Activated CD4-positive, alpha-beta T cell treated with anti-CD3 and anti-CD28 coated beads, Interleukin-2, amount 50 U/mL, for 24 hours (primary cell): ENCODE measurements around the gene USP24.
"Not testable (repeated sequence)": the region's sequence is repeated elsewhere in the genome, so short reads cannot be mapped to it uniquely, and the experiment has no call there.

Experiments used
- DNase-seq, 2 donors: peaks; one replicate each; pipeline ENCODE4 v3.0.0-alpha.2; 2020; ENCODE audit warnings: low read depth in 1 of 2, low spot score in 1 of 2

The USP24 gene

GRCh38 chr1:55197099-55197498, 18.1 kb downstream of the USP24 start:
- no peak for DNase-seq

- no peak for DNase-seq
These were observed 18.6 kb downstream of the USP24 start for GRCh38 chr1:55196433-55197035.

GRCh38 chr1:55195521-55196233, 19.5 kb downstream of the USP24 start:
- DNase-seq, result no peak

GRCh38 chr1:55194851-55195250, 20.3 kb downstream of the USP24 start:
- DNase-seq, result no peak

- DNase-seq, result no peak
These were observed 23.1 kb downstream of the USP24 start for GRCh38 chr1:55192093-55192492.

- DNase-seq, result not testable (repeated sequence)
These were observed 23.8 kb downstream of the USP24 start for GRCh38 chr1:55191219-55191952.

- DNase-seq, result no peak
These were observed 25.1 kb downstream of the USP24 start for GRCh38 chr1:55190109-55190508.

GRCh38 chr1:55188909-55189308, 26.3 kb downstream of the USP24 start:
- no peak for DNase-seq

- no peak for DNase-seq
These were observed 29.3 kb downstream of the USP24 start for GRCh38 chr1:55185832-55186231.

- no peak for DNase-seq
These were observed 30.3 kb downstream of the USP24 start for GRCh38 chr1:55184859-55185258.

GRCh38 chr1:55181666-55182065, 33.5 kb downstream of the USP24 start:
- no peak for DNase-seq

GRCh38 chr1:55180075-55180670, 35.0 kb downstream of the USP24 start:
- DNase-seq, result no peak

- DNase-seq, result no peak
These were observed 35.9 kb downstream of the USP24 start for GRCh38 chr1:55179177-55179835.

GRCh38 chr1:55172687-55173086, 42.5 kb downstream of the USP24 start:
- DNase-seq, result no peak

GRCh38 chr1:55172272-55172671, 42.9 kb downstream of the USP24 start:
- no peak for DNase-seq

- no peak for DNase-seq
These were observed 43.5 kb downstream of the USP24 start for GRCh38 chr1:55171694-55172093.

GRCh38 chr1:55170426-55170825, 44.7 kb downstream of the USP24 start:
- no peak for DNase-seq

- DNase-seq, result no peak
These were observed 46.0 kb downstream of the USP24 start for GRCh38 chr1:55169126-55169525.

GRCh38 chr1:55168353-55168752, 46.8 kb downstream of the USP24 start:
- DNase-seq, result no peak

- DNase-seq, result no peak
These were observed 47.8 kb downstream of the USP24 start for GRCh38 chr1:55167224-55167871.

- no peak for DNase-seq
These were observed 50.3 kb downstream of the USP24 start for GRCh38 chr1:55164906-55165305.
